Liver (tissue), 9 donors: ENCODE measurements around the gene RAE1. TPM values are rescaled to one million over a fixed set of nuclear protein-coding genes. Genes with fewer than 3 reads are reported as not detected.

ENCODE experiments used
- DNase-seq: peaks from one replicate; pipeline ENCODE4 v3.0.0-alpha.2; 2017; ENCODE audit warnings: low spot score
- H3K27ac ChIP-seq, 2 donors: one replicate each; pipeline ENCODE4 v1.7.0; 2013; ENCODE audit warnings: inconsistent platforms in 2 of 2, low read length in 2 of 2, control low read depth in 1 of 2, low read depth in 1 of 2, mild to moderate bottlenecking in 1 of 2
- H3K27me3 ChIP-seq, 4 donors: one replicate each; pipeline versions ENCODE4 v1.6.1 to v1.7.0; 2013; ENCODE audit warnings: low read length in 3 of 4, inconsistent platforms in 1 of 4, mild to moderate bottlenecking in 1 of 4, moderate library complexity in 1 of 4; ENCODE audit not compliant: control insufficient read depth in 4 of 4, insufficient read depth in 4 of 4
- H3K36me3 ChIP-seq, 4 donors: one replicate each; pipeline versions ENCODE4 v1.6.1 to v1.7.0; 2013; ENCODE audit warnings: low read length in 3 of 4, mild to moderate bottlenecking in 3 of 4, low read depth in 1 of 4, moderate library complexity in 1 of 4; ENCODE audit not compliant: control insufficient read depth in 4 of 4, insufficient read depth in 3 of 4
- H3K4me1 ChIP-seq, 4 donors: one replicate each; pipeline versions ENCODE4 v1.6.1 to v1.7.0; 2013; ENCODE audit warnings: low read length in 3 of 4, mild to moderate bottlenecking in 3 of 4, moderate library complexity in 1 of 4; ENCODE audit not compliant: control insufficient read depth in 4 of 4, insufficient read depth in 4 of 4
- H3K4me3 ChIP-seq, 3 donors: one replicate each; pipeline versions ENCODE4 v1.6.1 to v1.7.0; 2013; ENCODE audit warnings: low read length in 3 of 3, control low read depth in 1 of 3, low read depth in 1 of 3, mild to moderate bottlenecking in 1 of 3
- H3K9ac ChIP-seq, 2 donors: one replicate each; pipeline ENCODE4 v1.7.0; 2013; ENCODE audit warnings: low read length in 2 of 2, mild to moderate bottlenecking in 2 of 2, moderate library complexity in 2 of 2, control low read depth in 1 of 2, low read depth in 1 of 2
- H3K9me3 ChIP-seq, 4 donors: one replicate each; pipeline versions ENCODE4 v1.6.1 to v1.7.0; 2013; ENCODE audit warnings: low read length in 3 of 4; ENCODE audit not compliant: control insufficient read depth in 4 of 4
- CTCF ChIP-seq: fragments of 150-350 bp; IDR thresholded peaks from 2 replicates; pipeline ENCODE4 v1.5.1; 2017; ENCODE audit warnings: improper control_type of control experiment, low read depth, low read length; ENCODE audit not compliant: missing input control
- EGR1 ChIP-seq, 2 donors: IDR thresholded peaks; 2 replicates each; pipeline ENCODE4 v1.6.1; 2016 to 2018; ENCODE audit warnings: antibody characterized with exemption in 2 of 2, low read depth in 2 of 2
- FOXA1 ChIP-seq: IDR thresholded peaks from 2 replicates; pipeline ENCODE4 v1.6.1; 2016; ENCODE audit warnings: antibody characterized with exemption
- FOXA2 ChIP-seq: IDR thresholded peaks from 2 replicates; pipeline ENCODE4 v1.6.1; 2016; ENCODE audit warnings: antibody characterized with exemption
- GABPA ChIP-seq, 2 donors: IDR thresholded peaks in 1 of 2; conservative IDR thresholded peaks in 1 of 2; 2 replicates each; pipeline ENCODE4 v1.6.1; 2016; ENCODE audit warnings: antibody characterized with exemption in 2 of 2, mild to moderate bottlenecking in 1 of 2, moderate library complexity in 1 of 2
- HNF4A ChIP-seq, 2 donors: conservative IDR thresholded peaks; 2 replicates each; pipeline ENCODE4 v1.6.1; 2016; ENCODE audit warnings: antibody characterized with exemption in 2 of 2, mild to moderate bottlenecking in 2 of 2
- HNF4G ChIP-seq: IDR thresholded peaks from 2 replicates; pipeline ENCODE4 v1.6.1; 2016; ENCODE audit warnings: antibody characterized with exemption
- JUND ChIP-seq, 2 donors: IDR thresholded peaks; 2 replicates each; pipeline ENCODE4 v1.6.1; 2016; ENCODE audit warnings: antibody characterized with exemption in 2 of 2
- MAX ChIP-seq: IDR thresholded peaks from 2 replicates; pipeline ENCODE4 v1.6.1; 2016; ENCODE audit warnings: antibody characterized with exemption
- NR2F2 ChIP-seq: IDR thresholded peaks from 2 replicates; pipeline ENCODE4 v1.6.1; 2016; ENCODE audit warnings: antibody characterized with exemption
- RAD21 ChIP-seq, 2 donors: IDR thresholded peaks; 2 replicates each; pipeline ENCODE4 v1.6.1; 2016; ENCODE audit warnings: antibody characterized with exemption in 2 of 2, mild to moderate bottlenecking in 2 of 2
- REST ChIP-seq: IDR thresholded peaks from 2 replicates; pipeline ENCODE4 v1.6.1; 2016; ENCODE audit warnings: antibody characterized with exemption, mild to moderate bottlenecking
- RXRA ChIP-seq, 2 donors: IDR thresholded peaks; 2 replicates each; pipeline ENCODE4 v1.6.1; 2017 to 2018; ENCODE audit warnings: antibody characterized with exemption in 2 of 2, mild to moderate bottlenecking in 1 of 2
- SP1 ChIP-seq: IDR thresholded peaks from 2 replicates; pipeline ENCODE4 v1.6.1; 2018; ENCODE audit warnings: antibody characterized with exemption, mild to moderate bottlenecking
- TAF1 ChIP-seq: conservative IDR thresholded peaks from 2 replicates; pipeline ENCODE4 v1.6.1; 2016; ENCODE audit warnings: antibody characterized with exemption, mild to moderate bottlenecking
- YY1 ChIP-seq: IDR thresholded peaks from 2 replicates; pipeline ENCODE4 v1.6.1; 2016; ENCODE audit warnings: antibody characterized with exemption, mild to moderate bottlenecking
- WGBS: extraction: QIAGEN DNeasy Blood & Tissue Kit; methylation state at CpG from one replicate; pipeline ENCODE4 v1.1.7; 2013; 5-methylcytosine and 5-hydroxymethylcytosine counted together
- polyA plus RNA-seq, 2 donors: library from polyadenylated mRNA; stranded (reverse) in 1 of 2; unstranded in 1 of 2; fragments of 200-250 nt in 1 of 2; fragments of >200 nt in 1 of 2; fragmentation: Nextera tagmentation in 1 of 2; extraction: Ambion mirVana in 1 of 2; gene quantifications; one replicate each; pipeline versions ENCODE4 v1.2.1 to v1.2.3, GENCODE V29; 2013 to 2015
- total RNA-seq, 2 donors: library from RNA; depleted of rRNA; stranded (reverse); fragments of >200 nt; gene quantifications; one replicate each; pipeline ENCODE4 v1.2.3, GENCODE V29; 2014
- TF ChIP-seq, protein P1 (sequence below): IDR thresholded peaks from 2 replicates; pipeline ENCODE4 v1.6.1; 2016; ENCODE audit warnings: antibody characterized with exemption
- donor health status: healthy.
- donor health status: healthy.
- donor health status: healthy.
- donor health status: healthy.
- donor health status: healthy.

The RAE1 gene
- total and polyA plus RNA-seq, 4 donors = 10.0 to 15.5 (median 13.5) TPM

- TF ChIP-seq RAD21 (IDR thresholded peaks at IDR 0.05) = no peak
- TF ChIP-seq MAX = no peak
- no peak for TF ChIP-seq SP1
- no peak for TF ChIP-seq EGR1 (IDR thresholded peaks at IDR 0.05; ENCODE audit: low read depth in 2 of 2)
- TF ChIP-seq HNF4G = no peak
- Histone ChIP-seq H3K36me3 (peaks cover 18 to 98% (median 64%) of the 10 kb centered on the region in 4 donors), H3K9me3 (no peaks in the 10 kb centered on the region), H3K4me3 (no peak overlapping the region), H3K27me3 (no peaks in the 10 kb centered on the region), H3K27ac (no peak overlapping the region), H3K4me1 (peaks cover 0 to 4% (median 2%) of the 10 kb centered on the region in 4 donors), H3K9ac (no peak overlapping the region)
- DNase-seq = no peak
- WGBS = 96% methylated on average over 9 of the region's 9 CpGs
These were observed 19.3 kb downstream of the RAE1 start for GRCh38 chr20:57370316-57370715.

DNA sequence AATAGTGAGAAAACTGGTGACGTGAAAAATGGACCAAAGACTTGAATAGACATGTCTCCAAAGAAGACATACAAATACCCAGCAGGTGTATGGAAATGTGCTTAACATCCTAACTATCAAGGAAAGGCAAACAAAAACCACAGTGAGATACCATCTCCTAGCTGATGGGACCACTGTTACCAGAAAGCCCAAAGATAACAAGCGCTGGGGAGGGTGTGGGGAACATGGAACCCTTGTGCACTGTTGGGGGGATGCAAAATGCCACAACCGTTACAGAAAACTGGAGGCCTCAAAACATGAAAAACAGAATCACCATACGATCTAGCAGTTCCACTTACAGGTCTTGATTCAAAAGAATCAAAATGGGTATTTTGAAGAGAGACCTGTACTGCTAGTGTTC is 20.3 kb downstream of the RAE1 start:
- H3K27ac ChIP-seq = no peak overlapping the region
- H3K36me3 ChIP-seq = peaks cover 24 to 95% (median 61%) of the 10 kb centered on the region in 4 donors
- no peak for DNase-seq
- H3K27me3 ChIP-seq = no peaks in the 10 kb centered on the region
- H3K9ac ChIP-seq = no peak overlapping the region
- no peaks in the 10 kb centered on the region for H3K9me3 ChIP-seq
- 97% methylated on average over 4 of the region's 4 CpGs for WGBS
- TF ChIP-seq SP1 = no peak
- TF ChIP-seq GABPA (IDR thresholded peaks at IDR 0.05 in 1 of 2, conservative IDR thresholded peaks at IDR 0.05 in 1 of 2) = no peak
- no peak for TF ChIP-seq MAX
- TF ChIP-seq HNF4A (conservative IDR thresholded peaks at IDR 0.05) = no peak
- TF ChIP-seq JUND (IDR thresholded peaks at IDR 0.05) = no peak
- TF ChIP-seq RAD21 (IDR thresholded peaks at IDR 0.05) = no peak
- TF ChIP-seq HNF4G = no peak
- TF ChIP-seq YY1 = no peak
- no peak for TF ChIP-seq CTCF
- TF ChIP-seq REST = no peak
- TF ChIP-seq RXRA (IDR thresholded peaks at IDR 0.05) = no peak
- no peak for TF ChIP-seq TAF1
- no peak for TF ChIP-seq NR2F2
- TF ChIP-seq EGR1 (IDR thresholded peaks at IDR 0.05; ENCODE audit: low read depth in 2 of 2) = no peak
- TF ChIP-seq FOXA2 = no peak
- TF ChIP-seq, protein P1, sequence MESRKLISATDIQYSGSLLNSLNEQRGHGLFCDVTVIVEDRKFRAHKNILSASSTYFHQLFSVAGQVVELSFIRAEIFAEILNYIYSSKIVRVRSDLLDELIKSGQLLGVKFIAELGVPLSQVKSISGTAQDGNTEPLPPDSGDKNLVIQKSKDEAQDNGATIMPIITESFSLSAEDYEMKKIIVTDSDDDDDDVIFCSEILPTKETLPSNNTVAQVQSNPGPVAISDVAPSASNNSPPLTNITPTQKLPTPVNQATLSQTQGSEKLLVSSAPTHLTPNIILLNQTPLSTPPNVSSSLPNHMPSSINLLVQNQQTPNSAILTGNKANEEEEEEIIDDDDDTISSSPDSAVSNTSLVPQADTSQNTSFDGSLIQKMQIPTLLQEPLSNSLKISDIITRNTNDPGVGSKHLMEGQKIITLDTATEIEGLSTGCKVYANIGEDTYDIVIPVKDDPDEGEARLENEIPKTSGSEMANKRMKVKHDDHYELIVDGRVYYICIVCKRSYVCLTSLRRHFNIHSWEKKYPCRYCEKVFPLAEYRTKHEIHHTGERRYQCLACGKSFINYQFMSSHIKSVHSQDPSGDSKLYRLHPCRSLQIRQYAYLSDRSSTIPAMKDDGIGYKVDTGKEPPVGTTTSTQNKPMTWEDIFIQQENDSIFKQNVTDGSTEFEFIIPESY = no peak
- no peak for TF ChIP-seq FOXA1
- peaks cover 0 to 4% (median 2%) of the 10 kb centered on the region in 4 donors for H3K4me1 ChIP-seq
- no peak overlapping the region for H3K4me3 ChIP-seq
